HG02981 (cell line): ENCODE measurements around the gene EYA3.

ENCODE experiments used
- ATAC-seq: cut with Tn5 transposase; IDR thresholded peaks from one replicate; pipeline ENCODE4 v1.9.1; 2021; ENCODE audit warnings: mild to moderate bottlenecking, moderate library complexity; ENCODE audit not compliant: unreplicated experiment

The EYA3 gene

GRCh38 chr1:28071813-28072212 lies 16.6 kb downstream of the EYA3 start:
- no peak for ATAC-seq

- ATAC-seq: no peak
These were observed 17.5 kb downstream of the EYA3 start for GRCh38 chr1:28070725-28071593.

GRCh38 chr1:28067523-28068090 lies 20.8 kb downstream of the EYA3 start:
- ATAC-seq: no peak

GRCh38 chr1:28066393-28067154 lies 21.8 kb downstream of the EYA3 start:
- ATAC-seq: no peak

GRCh38 chr1:28064064-28064463 lies 24.3 kb downstream of the EYA3 start:
- ATAC-seq: no peak

- ATAC-seq: no peak
These were observed 25.6 kb downstream of the EYA3 start for GRCh38 chr1:28062806-28063205.

GRCh38 chr1:28058971-28059878 lies 29.2 kb downstream of the EYA3 start:
- no peak for ATAC-seq

- ATAC-seq: no peak
These were observed 30.2 kb downstream of the EYA3 start for GRCh38 chr1:28058168-28058567.

GRCh38 chr1:28056129-28056925 lies 32.1 kb downstream of the EYA3 start:
- peak; percentile 50 for ATAC-seq

GRCh38 chr1:28050776-28051175 lies 37.6 kb downstream of the EYA3 start:
- no peak for ATAC-seq

- ATAC-seq: no peak
These were observed 41.7 kb downstream of the EYA3 start for GRCh38 chr1:28046716-28047115.

GRCh38 chr1:28045777-28046176 lies 42.6 kb downstream of the EYA3 start:
- no peak for ATAC-seq

GRCh38 chr1:28044399-28044798 lies 44.0 kb downstream of the EYA3 start:
- no peak for ATAC-seq

GRCh38 chr1:28039341-28039740 lies 49.1 kb downstream of the EYA3 start:
- ATAC-seq: no peak

- no peak for ATAC-seq
These were observed 50.5 kb downstream of the EYA3 start for GRCh38 chr1:28037946-28038345.

GRCh38 chr1:28037206-28037605 lies 51.2 kb downstream of the EYA3 start:
- ATAC-seq: no peak

- ATAC-seq: no peak
These were observed 52.0 kb downstream of the EYA3 start for GRCh38 chr1:28036431-28036830.

GRCh38 chr1:28035420-28035819 lies 53.0 kb downstream of the EYA3 start:
- ATAC-seq: no peak

- ATAC-seq: no peak
These were observed 56.1 kb downstream of the EYA3 start for GRCh38 chr1:28032281-28032680.

GRCh38 chr1:28031173-28031572 lies 57.2 kb downstream of the EYA3 start:
- ATAC-seq: no peak
